Measurements from ENCODE around the gene NDUFB3.

DNA sequence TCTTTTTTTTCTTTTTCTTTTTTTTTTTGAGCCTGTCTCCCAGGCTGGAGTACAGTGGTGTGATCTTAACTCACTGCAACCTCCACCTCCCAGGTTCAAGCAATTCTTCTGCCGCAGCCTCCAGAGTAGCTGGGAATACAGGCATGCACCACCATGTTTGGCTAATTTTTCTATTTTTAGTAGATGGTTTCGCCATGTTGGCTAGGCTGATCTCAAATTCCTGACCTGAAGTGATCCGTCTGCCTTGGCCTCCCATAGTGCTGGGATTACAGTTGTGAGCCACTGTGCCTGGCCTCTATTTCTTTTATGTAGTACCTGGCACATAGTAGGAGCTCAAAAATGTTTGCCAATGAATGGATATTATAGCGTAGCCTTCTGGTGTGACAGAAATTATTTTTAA, 37.4 kb downstream of the NDUFB3 start:
- no peak for TF ChIP-seq CTCF (conservative IDR thresholded peaks at IDR 0.05; ENCODE audit: low read depth in 2 of 2)
- no peak for TF ChIP-seq POLR2AphosphoS5 (IDR thresholded peaks at IDR 0.05; ENCODE audit: low read depth)
- TF ChIP-seq EZH2phosphoT487 (IDR thresholded peaks at IDR 0.05; ENCODE audit: unreplicated experiment), result no peak
- no peak for TF ChIP-seq NANOG (IDR thresholded peaks at IDR 0.05; ENCODE audit: borderline replicate concordance)
- TF ChIP-seq, protein P1, sequence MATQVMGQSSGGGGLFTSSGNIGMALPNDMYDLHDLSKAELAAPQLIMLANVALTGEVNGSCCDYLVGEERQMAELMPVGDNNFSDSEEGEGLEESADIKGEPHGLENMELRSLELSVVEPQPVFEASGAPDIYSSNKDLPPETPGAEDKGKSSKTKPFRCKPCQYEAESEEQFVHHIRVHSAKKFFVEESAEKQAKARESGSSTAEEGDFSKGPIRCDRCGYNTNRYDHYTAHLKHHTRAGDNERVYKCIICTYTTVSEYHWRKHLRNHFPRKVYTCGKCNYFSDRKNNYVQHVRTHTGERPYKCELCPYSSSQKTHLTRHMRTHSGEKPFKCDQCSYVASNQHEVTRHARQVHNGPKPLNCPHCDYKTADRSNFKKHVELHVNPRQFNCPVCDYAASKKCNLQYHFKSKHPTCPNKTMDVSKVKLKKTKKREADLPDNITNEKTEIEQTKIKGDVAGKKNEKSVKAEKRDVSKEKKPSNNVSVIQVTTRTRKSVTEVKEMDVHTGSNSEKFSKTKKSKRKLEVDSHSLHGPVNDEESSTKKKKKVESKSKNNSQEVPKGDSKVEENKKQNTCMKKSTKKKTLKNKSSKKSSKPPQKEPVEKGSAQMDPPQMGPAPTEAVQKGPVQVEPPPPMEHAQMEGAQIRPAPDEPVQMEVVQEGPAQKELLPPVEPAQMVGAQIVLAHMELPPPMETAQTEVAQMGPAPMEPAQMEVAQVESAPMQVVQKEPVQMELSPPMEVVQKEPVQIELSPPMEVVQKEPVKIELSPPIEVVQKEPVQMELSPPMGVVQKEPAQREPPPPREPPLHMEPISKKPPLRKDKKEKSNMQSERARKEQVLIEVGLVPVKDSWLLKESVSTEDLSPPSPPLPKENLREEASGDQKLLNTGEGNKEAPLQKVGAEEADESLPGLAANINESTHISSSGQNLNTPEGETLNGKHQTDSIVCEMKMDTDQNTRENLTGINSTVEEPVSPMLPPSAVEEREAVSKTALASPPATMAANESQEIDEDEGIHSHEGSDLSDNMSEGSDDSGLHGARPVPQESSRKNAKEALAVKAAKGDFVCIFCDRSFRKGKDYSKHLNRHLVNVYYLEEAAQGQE (IDR thresholded peaks at IDR 0.05; ENCODE audit: unreplicated experiment), result no peak
- TF ChIP-seq STAT1 (IDR thresholded peaks at IDR 0.05; ENCODE audit: unreplicated experiment), result no peak
- TF ChIP-seq JUNB (IDR thresholded peaks at IDR 0.05; ENCODE audit: unreplicated experiment), result no peak

Measured in GM23338 (cell line).